ENCODE data around the gene TACR1.
A peak's percentile ranks its signal among the peaks of the same experiment; 100 is the strongest.
"Not testable (repeated sequence)": the region's sequence is repeated elsewhere in the genome, so short reads cannot be mapped to it uniquely, and the experiment has no call there.

TACR1 gene, protein sequence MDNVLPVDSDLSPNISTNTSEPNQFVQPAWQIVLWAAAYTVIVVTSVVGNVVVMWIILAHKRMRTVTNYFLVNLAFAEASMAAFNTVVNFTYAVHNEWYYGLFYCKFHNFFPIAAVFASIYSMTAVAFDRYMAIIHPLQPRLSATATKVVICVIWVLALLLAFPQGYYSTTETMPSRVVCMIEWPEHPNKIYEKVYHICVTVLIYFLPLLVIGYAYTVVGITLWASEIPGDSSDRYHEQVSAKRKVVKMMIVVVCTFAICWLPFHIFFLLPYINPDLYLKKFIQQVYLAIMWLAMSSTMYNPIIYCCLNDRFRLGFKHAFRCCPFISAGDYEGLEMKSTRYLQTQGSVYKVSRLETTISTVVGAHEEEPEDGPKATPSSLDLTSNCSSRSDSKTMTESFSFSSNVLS

DNA sequence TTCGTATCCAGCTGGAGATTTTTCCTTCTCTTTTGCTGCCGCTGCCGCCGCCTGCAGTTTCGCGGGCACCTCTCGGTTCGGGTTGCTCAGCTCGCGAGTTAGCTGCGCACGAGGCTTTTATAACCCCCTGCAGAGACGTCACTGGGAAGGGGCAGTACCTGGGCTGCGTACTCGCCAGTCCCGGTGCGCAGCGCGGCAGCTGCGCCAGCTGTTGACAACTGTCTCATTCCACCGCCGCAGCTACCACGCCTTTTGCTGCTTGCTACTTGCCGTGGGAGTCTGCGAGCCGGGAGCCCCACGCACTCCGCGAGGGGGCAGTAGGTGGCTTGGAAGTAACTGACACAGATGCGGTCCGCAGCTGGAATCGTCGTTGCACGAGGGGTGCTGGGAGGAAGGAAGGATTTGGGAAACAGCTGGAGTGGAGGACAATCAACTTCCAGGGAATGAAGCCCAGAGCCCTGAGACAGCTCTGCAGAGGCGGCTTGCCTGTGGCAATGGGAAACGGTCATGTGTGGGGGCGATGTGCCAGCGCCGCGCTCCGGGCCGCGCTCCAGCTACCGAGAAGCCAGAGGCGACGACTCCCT is at the start of gene TACR1:
Gene TACR1 (minus strand): TSS at position 93 of the 584 bp plus-strand sequence. CDS start 586 bp downstream, outside the sequence.
- DNase-seq = peak; percentile 24

DNA sequence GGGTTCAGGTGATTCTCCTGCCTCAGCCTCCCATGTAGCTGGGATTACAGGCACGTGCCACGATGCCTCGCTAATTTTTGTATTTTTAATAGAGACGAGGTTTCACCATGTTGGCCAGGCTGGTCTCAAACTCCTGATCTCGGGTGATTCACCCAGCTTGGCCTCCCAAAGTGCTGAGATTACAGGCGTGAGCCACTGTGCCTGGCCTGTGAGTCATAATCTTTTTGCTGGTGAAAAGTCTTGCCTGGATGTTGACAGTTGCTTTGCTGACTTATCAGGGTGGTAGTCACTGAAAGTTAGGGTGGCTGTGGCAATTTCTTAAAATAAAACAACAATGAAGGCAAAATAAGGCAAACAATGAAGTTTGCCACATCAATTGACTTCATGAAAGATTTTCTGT is 49.3 kb upstream of the TACR1 start:
- DNase-seq = not testable (repeated sequence)

GRCh38 chr2:75246441-75247167 is 47.3 kb upstream of the TACR1 start:
- DNase-seq = no peak

GRCh38 chr2:75243219-75243618 is 43.9 kb upstream of the TACR1 start:
- DNase-seq = no peak

DNA sequence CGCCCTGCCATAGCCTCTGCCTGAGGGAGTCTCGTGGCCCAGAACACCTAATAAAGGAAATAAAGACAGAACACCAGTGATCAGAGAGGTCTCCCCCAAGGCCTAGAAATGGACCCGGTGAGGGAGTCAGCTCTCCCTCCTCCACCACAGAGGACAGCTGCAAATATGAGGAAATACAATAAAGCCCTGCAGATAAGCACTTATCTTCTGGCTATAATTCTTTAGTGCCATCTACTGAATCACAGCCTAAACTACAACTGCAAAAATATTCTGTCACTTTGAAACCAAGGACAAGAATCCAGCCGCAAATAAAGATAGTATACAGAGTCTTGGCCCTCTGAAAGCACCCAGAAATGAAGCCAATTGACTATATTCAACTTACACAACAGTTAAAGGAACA is 42.4 kb upstream of the TACR1 start:
- no peak for DNase-seq

- DNase-seq = no peak
Measured at GRCh38 chr2:75238670-75239330, 39.5 kb upstream of the TACR1 start.

DNA sequence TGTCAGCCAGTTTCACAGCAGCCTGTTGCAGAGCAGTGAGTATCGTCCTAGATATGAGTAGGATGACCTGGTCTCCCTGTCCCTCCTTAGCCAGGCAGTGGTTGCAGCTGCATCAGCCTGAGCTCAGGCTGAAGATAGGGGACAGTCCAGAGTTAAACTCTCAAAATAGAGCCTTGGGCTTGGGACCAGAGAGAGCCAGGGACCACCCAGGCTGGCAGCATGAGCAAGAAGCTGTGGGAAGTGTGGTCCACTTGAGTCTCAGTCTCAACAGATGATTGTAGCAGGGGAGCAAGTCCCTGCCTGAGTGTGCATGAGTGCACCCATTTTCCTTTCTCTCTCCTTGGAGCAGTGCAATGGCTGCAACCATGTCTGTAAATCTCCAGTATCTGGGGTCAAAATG is 38.0 kb upstream of the TACR1 start:
- no peak for DNase-seq

GRCh38 chr2:75233965-75234364 is 34.6 kb upstream of the TACR1 start:
- no peak for DNase-seq

GRCh38 chr2:75226617-75227016 is 27.3 kb upstream of the TACR1 start:
- no peak for DNase-seq

GRCh38 chr2:75226099-75226498 is 26.8 kb upstream of the TACR1 start:
- DNase-seq = no peak

DNA sequence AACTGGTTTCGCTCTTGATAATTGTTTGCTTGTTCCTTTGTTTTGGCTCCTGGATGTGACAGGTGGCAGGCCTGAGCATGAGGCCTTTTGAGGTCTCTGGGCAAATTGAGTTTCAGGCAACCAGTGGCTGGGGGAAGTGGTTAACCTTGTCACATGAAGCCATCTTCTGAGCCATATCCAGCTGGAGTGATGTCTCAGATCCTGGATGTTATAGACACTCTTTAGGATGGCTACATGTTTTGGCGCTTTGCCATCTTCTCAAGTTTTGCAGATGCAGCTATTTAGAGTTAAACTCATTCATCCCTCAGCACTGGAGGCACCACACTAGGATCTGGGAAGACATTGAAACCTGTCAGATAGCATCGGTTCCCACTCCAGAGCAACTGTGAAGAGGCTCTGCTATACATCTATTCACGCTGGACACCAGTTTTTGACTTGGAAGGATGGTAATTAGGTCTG is 25.3 kb upstream of the TACR1 start:
- no peak for DNase-seq

DNA sequence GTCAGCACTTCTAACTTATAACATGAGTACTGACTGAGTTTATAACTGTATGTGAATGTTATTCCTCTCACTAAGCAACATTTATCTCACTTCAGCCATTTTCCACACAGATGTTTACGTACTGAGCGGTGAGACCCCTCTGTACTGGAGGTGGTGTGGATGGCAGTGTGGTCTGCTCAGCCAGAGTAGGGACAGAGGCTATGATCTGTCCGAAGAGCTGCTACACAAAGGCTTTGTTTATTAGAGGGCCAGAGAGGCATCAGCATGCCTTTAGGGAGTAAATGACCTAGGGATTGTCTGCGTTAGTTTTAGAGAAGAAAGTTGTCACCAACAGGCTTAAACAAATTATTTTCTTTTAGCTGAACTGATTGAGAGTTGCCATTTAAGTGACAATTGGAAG is 23.2 kb upstream of the TACR1 start:
- DNase-seq = no peak

DNA sequence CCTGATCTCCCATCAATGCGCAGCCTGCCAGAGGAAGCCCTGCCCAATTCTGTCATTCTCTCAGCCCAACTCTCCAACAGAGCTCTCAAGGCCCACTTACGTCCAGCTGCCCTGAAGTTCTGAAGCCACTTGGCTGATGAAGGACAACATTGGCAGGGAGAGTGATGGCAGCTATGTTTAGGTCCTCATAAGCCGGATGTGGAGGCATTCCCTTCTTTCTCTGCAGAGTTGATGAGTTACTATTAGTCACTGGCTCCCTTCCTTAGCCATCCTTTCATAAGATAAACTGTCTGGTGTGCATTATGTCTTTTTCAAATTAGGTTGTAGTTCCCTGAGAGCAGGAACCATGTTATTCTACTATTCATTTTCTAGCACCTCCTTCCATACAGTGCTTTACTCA is 22.5 kb upstream of the TACR1 start:
- DNase-seq = no peak

DNA sequence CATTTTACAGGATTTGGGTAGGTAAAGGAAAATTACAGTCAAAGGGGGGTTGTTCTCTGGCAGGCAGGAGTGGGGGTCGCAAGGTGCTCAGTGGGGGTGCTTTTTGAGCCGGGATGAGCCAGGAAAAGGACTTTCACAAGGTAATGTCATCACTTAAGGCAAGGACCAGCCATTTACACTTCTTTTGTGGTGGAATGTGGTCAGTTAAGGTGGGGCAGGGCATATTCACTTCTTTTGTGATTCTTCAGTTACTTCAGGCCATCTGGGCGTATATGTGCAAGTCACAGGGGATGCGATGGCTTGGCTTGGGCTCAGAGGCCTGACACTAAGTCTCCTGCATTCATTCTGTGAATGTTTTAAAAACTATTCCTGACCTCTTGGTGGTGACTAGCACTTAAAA is 19.9 kb upstream of the TACR1 start:
- not testable (repeated sequence) for DNase-seq

- DNase-seq = no peak
Measured at GRCh38 chr2:75211266-75211770, 12.0 kb upstream of the TACR1 start.

DNA sequence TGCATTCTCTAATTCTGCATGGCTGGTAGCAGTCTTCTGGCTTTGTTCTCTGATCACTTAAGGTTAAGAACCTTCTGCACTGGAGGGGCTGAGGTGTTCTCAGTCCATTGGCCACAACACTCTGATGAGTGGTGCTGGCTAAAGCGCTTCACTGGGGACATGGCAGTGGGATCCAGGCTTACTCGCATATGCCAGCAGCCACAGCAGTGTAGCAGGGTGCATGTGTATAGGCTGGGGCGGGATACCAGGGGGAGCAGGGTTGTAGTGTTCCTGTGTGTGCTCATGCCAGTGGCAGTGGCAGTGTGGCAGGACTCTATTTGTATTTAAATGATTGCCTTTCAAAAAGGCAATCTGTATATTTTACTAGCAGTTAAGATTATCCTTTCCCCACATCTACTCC is 11.1 kb upstream of the TACR1 start:
- DNase-seq = no peak

DNA sequence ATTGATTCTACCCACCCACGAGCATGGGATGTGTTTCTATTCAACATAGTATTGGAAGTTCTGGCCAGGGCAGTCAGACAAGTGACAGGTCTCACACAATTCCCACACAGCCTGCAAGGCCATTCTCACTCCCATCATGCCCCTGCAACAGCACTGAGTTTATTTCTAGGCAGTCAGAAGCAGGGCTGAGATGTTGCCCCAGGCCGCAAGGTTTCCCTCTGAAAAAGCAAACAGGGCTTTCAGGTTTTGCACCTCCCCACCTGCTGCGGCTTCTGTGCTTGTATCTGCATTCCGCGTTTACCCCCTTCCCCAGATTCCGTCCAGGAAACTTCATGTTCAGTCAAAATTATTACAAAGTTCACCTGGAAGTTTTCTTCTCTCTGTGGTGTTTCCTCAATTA is 9.4 kb upstream of the TACR1 start:
- no peak for DNase-seq

GRCh38 chr2:75204833-75205232 is 5.5 kb upstream of the TACR1 start:
- DNase-seq = no peak

DNA sequence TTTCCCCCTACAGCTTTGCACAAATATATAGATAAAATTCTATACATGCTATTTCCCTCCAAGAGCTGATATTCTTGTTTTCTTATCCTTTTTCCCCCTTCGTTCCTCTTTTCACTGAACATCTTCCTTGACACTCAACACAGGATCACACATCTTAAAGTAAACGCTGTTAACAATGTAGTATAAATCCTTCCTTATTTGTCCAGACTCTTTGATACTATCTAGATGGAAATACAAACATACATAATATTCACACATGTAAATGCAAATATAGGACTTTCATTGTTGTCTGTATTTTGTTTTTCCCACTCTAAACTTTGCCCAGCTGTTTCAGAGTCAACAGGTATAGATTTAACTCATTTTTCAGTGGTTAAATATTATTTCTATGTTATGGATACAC is 3.0 kb upstream of the TACR1 start:
- DNase-seq = no peak

GRCh38 chr2:75200140-75201096 is 1.1 kb upstream of the TACR1 start:
- no peak for DNase-seq

- DNase-seq = no peak
Measured at GRCh38 chr2:75195076-75195691, 4.1 kb downstream of the TACR1 start.

Measured in NCI-H526 treated with DMSO at 0.1 percent for 48 hours (cell line).